A549 (cell line): ENCODE results near the gene EIF5.

Source experiments
- EP300 ChIP-seq, 2 experiments: fragments of >200 bp; sonication (Bioruptor Twin); formaldehyde crosslinking; IDR thresholded peaks; 2 replicates in 1 of 2; 3 replicates in 1 of 2; pipeline ENCODE4 v1.6.1; 2016 to 2017
- NR3C1 ChIP-seq: fragments of >200 bp; sonication (Bioruptor Twin); formaldehyde crosslinking; IDR thresholded peaks from 3 replicates; pipeline ENCODE4 v1.6.1; 2017
- TF ChIP-seq, protein P1 (sequence below): fragments of >200 bp; sonication (Bioruptor Twin); formaldehyde crosslinking; IDR thresholded peaks from 3 replicates; pipeline ENCODE4 v1.5.1; 2016
- TF ChIP-seq, protein P2 (sequence below): fragments of 450-650 bp; IDR thresholded peaks from 2 replicates; pipeline ENCODE4 v1.6.1; 2014; ENCODE audit warnings: antibody characterized with exemption

DNA sequence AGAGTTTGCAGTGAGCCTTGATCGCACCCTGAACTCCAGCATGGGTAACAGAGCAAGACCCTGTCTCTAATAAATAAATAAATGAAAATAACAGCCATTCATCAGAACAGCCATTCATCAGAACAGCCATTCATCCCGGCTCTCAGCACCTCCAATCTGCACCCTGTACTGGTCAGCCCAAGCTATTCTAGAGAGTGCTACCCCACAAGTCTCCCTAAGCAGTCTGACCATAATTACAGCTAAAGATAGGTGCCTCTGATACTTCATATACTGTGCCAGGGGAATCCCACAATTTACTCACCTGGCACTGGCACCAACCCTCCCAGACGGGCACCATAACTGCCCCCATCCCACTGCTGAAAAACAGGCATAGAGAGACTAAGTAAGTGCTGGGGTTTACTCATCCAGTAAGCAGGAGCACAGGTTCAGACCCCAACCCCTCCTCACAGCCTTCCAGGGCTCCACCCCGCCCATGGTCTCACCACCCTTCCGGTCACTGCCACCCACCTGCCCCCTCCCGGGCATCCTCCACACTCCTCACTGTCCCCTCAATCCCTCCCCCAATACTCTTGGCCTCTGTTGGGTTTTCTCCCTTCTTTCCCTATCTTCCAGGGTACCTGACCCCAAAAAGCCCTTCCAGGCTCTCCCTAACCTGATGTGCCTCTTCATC, 15.2 kb upstream of the EIF5 start:
- TF ChIP-seq, protein P1, sequence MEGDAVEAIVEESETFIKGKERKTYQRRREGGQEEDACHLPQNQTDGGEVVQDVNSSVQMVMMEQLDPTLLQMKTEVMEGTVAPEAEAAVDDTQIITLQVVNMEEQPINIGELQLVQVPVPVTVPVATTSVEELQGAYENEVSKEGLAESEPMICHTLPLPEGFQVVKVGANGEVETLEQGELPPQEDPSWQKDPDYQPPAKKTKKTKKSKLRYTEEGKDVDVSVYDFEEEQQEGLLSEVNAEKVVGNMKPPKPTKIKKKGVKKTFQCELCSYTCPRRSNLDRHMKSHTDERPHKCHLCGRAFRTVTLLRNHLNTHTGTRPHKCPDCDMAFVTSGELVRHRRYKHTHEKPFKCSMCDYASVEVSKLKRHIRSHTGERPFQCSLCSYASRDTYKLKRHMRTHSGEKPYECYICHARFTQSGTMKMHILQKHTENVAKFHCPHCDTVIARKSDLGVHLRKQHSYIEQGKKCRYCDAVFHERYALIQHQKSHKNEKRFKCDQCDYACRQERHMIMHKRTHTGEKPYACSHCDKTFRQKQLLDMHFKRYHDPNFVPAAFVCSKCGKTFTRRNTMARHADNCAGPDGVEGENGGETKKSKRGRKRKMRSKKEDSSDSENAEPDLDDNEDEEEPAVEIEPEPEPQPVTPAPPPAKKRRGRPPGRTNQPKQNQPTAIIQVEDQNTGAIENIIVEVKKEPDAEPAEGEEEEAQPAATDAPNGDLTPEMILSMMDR = no peak
- TF ChIP-seq EP300 (IDR thresholded peaks at IDR 0.05) (no peak), NR3C1 (no peak)
- TF ChIP-seq, protein P2, sequence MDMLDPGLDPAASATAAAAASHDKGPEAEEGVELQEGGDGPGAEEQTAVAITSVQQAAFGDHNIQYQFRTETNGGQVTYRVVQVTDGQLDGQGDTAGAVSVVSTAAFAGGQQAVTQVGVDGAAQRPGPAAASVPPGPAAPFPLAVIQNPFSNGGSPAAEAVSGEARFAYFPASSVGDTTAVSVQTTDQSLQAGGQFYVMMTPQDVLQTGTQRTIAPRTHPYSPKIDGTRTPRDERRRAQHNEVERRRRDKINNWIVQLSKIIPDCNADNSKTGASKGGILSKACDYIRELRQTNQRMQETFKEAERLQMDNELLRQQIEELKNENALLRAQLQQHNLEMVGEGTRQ = no peak
